ENCODE measurements around the gene ARFGEF3. TPM values are rescaled to one million over a fixed set of nuclear protein-coding genes. Genes with fewer than 3 reads are reported as not detected.
A peak's percentile ranks its signal among the peaks of the same experiment; 100 is the strongest.

ARFGEF3 gene
- 10 to 100 TPM in 3 of 4 donors, 1 to 10 TPM in 1; 6.7 to 17.1 (median 13.2) TPM for total RNA-seq

DNA sequence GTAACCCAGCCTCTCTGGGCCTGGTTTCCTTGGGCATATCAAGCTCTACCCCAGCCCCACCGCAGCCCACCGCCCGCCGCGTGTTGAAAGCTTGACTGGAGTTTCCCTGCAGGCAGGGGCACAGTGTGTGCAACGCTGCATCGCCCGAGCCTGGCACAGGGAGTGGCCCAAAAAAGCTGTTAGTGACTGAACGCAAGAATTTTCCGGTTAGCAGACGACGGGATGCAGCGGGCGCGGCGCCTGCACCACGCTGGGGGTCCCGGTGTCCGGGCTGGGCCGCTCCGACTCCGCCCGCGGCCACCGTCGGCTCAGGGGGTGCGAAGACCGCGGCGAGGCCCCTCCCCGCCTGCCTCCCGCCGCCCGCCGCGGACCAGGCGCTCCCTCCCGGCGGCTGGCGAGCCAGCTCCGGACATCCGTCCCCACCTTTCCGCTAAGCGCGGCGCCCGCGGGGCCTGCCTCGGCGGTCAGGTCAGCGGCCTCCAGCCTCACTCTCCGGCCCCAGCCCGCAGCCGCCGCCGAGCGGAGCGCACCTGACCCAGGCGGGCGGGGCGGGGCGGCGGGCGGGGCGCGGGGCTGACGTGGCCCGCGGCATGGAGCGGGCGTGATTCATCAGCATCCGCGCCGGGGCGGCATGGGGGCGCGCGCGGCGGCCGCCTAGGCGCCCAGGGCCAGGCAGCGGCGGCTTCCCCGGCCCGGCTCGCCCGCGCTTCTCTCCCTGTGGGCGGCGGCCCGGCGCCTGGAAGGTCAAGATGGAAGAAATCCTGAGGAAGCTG is at the start of gene ARFGEF3:
TSS of gene ARFGEF3 (plus strand) at position 602 of the 773 bp plus-strand sequence. CDS start at position 750, 148 bp downstream.
- peak; percentile 69 for DNase-seq
- 2% methylated on average over 55 of the region's 93 CpGs; no CpG with 5 or more reads in 1 of the 2 donors for WGBS, 2 donors (ENCODE audit: low coverage in 1 of 2)
- in situ Hi-C loops (cut with MboI; ENCODE audit: low pct_ligation_motif_present in 1 of 4, low pct_unique_long_range_greater_than_20kb in 1 of 4, low sequenced_read_pairs in 3 of 4) = no loop called here

GRCh38 chr6:138113588-138114210 is 48.0 kb upstream of the ARFGEF3 start:
- WGBS, 2 donors (ENCODE audit: low coverage in 1 of 2) = 75 to 82% methylated on average over 3 of the region's 3 CpGs
- peaks cover 0 to 6% (median 0%) of the 10 kb centered on the region in 4 donors for H3K4me1 ChIP-seq
- H3K27ac ChIP-seq = no peak overlapping the region
- no peak for TF ChIP-seq POLR2AphosphoS5 (IDR thresholded peaks at IDR 0.05)
- no peak for TF ChIP-seq CTCF (IDR thresholded peaks at IDR 0.05)
- TF ChIP-seq EP300 (IDR thresholded peaks at IDR 0.05; ENCODE audit: low read depth) = no peak
- in situ Hi-C loops (cut with MboI; ENCODE audit: low pct_ligation_motif_present in 1 of 4, low pct_unique_long_range_greater_than_20kb in 1 of 4, low sequenced_read_pairs in 3 of 4) = loop anchor here (5.0 to 25.0 kb wide), 13 partner anchors 109 to 651 kb away; partner anchors contain the start of genes HEBP2 (in 2 of the 4) and CCDC28A (in 1 of the 4)
- no peak for DNase-seq
- no peaks in the 10 kb centered on the region for H3K9me3 ChIP-seq
- H3K36me3 ChIP-seq = no peaks in the 10 kb centered on the region
- H3K27me3 ChIP-seq = peaks cover 8% of the 10 kb centered on the region
- no peak overlapping the region for H3K4me3 ChIP-seq
- intact Hi-C loops (cut with DNase I; ENCODE audit: low total_unique reads) = loop anchor here (2.0 to 10.0 kb wide), 5 partner anchors 113 to 651 kb away; partner anchors contain the start of gene HEBP2

More for the DNA sequence above, at the start of gene ARFGEF3:
- Histone ChIP-seq H3K27me3 (peaks cover 44% of the 10 kb centered on the region), H3K27ac (peak within 1 kb of the TSS; percentile 72 to 86 (median 82)), H3K4me1 (peaks cover 10 to 24% (median 14%) of the 10 kb centered on the region in 4 donors), H3K36me3 (no peaks in the 10 kb centered on the region), H3K4me3 (peak within 1 kb of the TSS; percentile 29 to 75 (median 63)), H3K9me3 (no peaks in the 10 kb centered on the region)
- intact Hi-C loops (cut with DNase I; ENCODE audit: low total_unique reads) = no loop called here
- TF ChIP-seq POLR2A (IDR thresholded peaks at IDR 0.05) = no peak
- TF ChIP-seq CTCF (IDR thresholded peaks at IDR 0.05) = no peak
- TF ChIP-seq POLR2AphosphoS5 (IDR thresholded peaks at IDR 0.05) = peak in 1 of 3 donors; percentile 27

GRCh38 chr6:138115201-138115600 is 46.5 kb upstream of the ARFGEF3 start:
- H3K4me1 ChIP-seq = no peaks in the 10 kb centered on the region
- H3K27ac ChIP-seq = no peak overlapping the region
- TF ChIP-seq POLR2AphosphoS5 (IDR thresholded peaks at IDR 0.05) (no peak), EP300 (IDR thresholded peaks at IDR 0.05; ENCODE audit: low read depth) (no peak), CTCF (IDR thresholded peaks at IDR 0.05) (no peak), POLR2A (IDR thresholded peaks at IDR 0.05) (no peak)
- peaks cover 8% of the 10 kb centered on the region for H3K27me3 ChIP-seq
- WGBS, 2 donors (ENCODE audit: low coverage in 1 of 2) = 20 to 57% methylated on average over 1 to 7 of the region's 7 CpGs
- no peak overlapping the region for H3K4me3 ChIP-seq
- no peaks in the 10 kb centered on the region for H3K36me3 ChIP-seq
- H3K9me3 ChIP-seq = no peaks in the 10 kb centered on the region
- intact Hi-C loops (cut with DNase I; ENCODE audit: low total_unique reads) (loop anchor here (5.0 to 10.0 kb wide), 6 partner anchors 177 to 650 kb away; partner anchors contain the start of gene HEBP2), in situ Hi-C loops (cut with MboI; ENCODE audit: low pct_ligation_motif_present in 1 of 4, low pct_unique_long_range_greater_than_20kb in 1 of 4, low sequenced_read_pairs in 3 of 4) (loop anchor here (10.0 to 25.0 kb wide), 12 partner anchors 110 to 650 kb away; partner anchors contain the start of genes HEBP2 (in 2 of the 4) and CCDC28A (in 1 of the 4))
- DNase-seq = no peak
